Stimulated activated CD8-positive, alpha-beta memory T cell treated with anti-CD3 and anti-CD28 coated beads, Interleukin-7, amount 100 ng/mL, for 4 hours (primary cell): ENCODE results near the gene MCF2.

Experiments
- DNase-seq, 2 donors: peaks; one replicate each; pipeline ENCODE4 v3.0.0-alpha.2; 2020; ENCODE audit warnings: low read depth in 2 of 2

Gene MCF2

GRCh38 chrX:139600105-139600504 lies 107.9 kb downstream of the MCF2 start:
- DNase-seq: no peak

DNA sequence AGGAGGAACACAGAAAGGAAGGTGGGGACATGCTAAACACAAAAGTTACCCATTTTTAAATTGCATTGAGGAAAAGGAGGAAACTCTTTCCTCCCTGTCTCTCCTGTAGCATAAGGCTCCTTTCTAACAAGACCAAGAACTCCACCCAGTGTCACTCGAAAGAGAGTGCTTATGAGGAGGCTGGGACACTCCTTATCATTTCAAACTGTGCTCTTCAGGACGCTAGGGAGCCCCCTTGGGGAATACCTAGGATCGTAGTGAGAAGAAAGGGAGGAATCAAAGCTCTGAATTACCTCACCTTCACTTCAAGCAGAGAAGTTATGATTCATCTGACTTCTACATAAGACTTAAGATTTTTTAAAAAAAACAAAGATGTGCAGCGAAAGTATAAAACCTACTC lies 111.9 kb downstream of the MCF2 start:
- DNase-seq: no peak

GRCh38 chrX:139585613-139586012 lies 122.4 kb downstream of the MCF2 start:
- DNase-seq: no peak

- DNase-seq: no peak
Measured at GRCh38 chrX:139581068-139581467, 126.9 kb downstream of the MCF2 start.

DNA sequence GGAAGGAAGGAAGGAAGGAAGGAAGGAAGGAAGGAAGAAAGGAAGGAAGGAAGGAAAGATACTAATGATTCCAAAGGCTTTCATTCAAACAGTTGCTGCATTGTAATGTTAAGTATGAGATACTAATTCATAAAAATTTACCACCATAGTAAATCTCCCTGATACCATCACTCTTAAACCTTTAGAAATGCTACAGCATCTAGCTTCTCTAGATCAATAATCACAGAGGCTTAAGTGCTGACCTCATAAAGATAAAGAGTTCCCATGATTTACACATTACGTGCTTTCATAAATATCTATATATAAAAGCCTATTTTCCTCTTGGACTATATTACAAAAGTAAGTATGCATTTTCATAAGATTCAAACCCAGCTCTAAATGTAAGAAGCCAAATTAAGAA lies 141.0 kb downstream of the MCF2 start:
- DNase-seq: no peak

DNA sequence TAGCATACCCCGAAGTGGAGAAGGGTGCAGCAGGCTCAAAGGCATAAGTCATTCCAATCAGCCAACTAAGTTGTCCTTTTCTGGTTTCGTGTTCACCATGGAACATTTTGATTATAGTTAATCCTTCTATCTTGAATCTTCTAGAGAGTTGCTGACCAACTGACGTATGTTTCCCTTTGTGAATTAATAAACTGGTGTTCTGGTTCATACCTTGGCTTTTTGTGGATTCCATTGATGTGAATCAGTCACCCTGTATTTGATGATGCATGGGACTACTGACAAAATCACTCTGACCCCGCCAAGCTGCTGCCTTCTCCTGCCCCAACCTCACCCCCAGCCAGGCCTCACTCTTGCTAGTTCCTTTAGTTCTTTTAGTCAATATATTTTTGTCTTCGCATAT lies 144.7 kb downstream of the MCF2 start:
- no peak for DNase-seq

- no peak for DNase-seq
Measured at GRCh38 chrX:139560221-139560620, 147.7 kb downstream of the MCF2 start.

- no peak for DNase-seq
Measured at GRCh38 chrX:139559383-139560042, 148.5 kb downstream of the MCF2 start.

- DNase-seq: no peak
Measured at GRCh38 chrX:139554991-139555675, 152.8 kb downstream of the MCF2 start.

GRCh38 chrX:139554376-139554775 lies 153.6 kb downstream of the MCF2 start:
- DNase-seq: no peak

DNA sequence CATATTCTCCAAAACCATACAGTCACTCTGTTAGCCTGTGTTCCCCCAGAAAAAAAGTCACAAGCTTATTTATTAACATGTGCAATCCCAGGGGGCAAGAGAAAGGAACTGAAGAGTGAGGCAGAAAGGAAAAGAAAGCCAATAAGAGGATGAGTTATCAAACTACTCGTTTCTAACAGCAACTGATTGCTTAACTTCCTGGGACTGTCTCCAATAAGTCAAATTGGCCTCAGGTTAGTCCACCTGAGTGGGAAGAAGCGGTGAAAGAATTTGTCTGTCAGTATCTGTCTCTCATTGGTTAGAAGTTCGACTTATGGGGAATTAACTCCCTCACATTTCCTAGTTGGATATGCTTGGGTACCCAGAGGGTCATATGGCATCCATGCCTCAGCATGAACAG lies 163.4 kb downstream of the MCF2 start:
- DNase-seq: no peak

GRCh38 chrX:139543920-139544319 lies 164.0 kb downstream of the MCF2 start:
- no peak for DNase-seq

DNA sequence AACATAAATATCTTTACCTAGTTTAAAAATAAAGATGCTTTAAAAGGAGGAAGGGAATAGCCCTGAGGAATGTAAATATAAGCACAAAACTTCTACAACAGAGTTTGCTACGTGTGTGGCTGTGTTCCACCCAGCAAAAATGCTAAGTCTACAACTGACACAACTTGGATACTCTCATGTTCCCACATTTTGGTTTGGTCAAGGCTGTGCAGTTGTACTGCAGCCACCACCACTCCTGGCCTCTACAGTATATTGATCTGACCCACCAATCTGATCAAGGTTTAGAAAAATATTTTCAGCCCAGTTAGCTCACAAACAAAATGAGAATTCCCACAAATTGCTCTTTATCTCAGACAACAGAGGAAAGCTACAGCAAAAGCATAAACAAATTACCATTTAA lies 165.3 kb downstream of the MCF2 start:
- DNase-seq: no peak

GRCh38 chrX:139538907-139539790 lies 168.8 kb downstream of the MCF2 start:
- DNase-seq: no peak

GRCh38 chrX:139533444-139533843 lies 174.5 kb downstream of the MCF2 start:
- no peak for DNase-seq

DNA sequence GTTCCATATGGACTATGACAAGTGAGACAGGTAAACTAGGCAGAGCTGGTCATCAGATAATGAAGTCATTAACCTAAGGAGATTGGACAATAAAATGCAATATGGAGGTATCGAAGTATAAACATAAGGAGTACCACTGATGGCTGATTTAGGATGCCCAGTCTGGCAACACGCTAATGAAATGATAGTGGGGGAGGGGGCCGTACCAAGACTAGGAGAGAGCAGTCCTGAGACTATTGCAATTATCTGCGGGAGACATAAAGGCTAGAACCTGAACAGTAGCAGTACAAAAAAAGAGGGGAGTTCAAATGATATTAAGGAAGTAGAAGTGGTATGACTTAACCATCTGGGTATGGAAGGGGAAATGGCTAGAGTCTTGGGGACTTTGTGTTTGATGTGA lies 175.1 kb downstream of the MCF2 start:
- DNase-seq: no peak
